ENCODE results near the gene GNRHR. TPM values are rescaled to one million over a fixed set of nuclear protein-coding genes. Genes with fewer than 3 reads are reported as not detected.

The GNRHR gene
- total RNA-seq, 4 donors from 2014 or later, result not detected

GRCh38 chr4:67725132-67725531 lies 29.1 kb downstream of the GNRHR start:
- 83 to 86% methylated on average over 1 of the region's 1 CpG for WGBS, 2 donors (ENCODE audit: low coverage in 1 of 2)
- Histone ChIP-seq H3K4me3 (no peak overlapping the region), H3K27ac (no peak overlapping the region), H3K9me3 (no peaks in the 10 kb centered on the region), H3K36me3 (peaks cover 0 to 31% of the 10 kb centered on the region in 2 donors), H3K4me1 (no peaks in the 10 kb centered on the region), H3K27me3 (no peaks in the 10 kb centered on the region)
- TF ChIP-seq POLR2AphosphoS5 (IDR thresholded peaks at IDR 0.05) (no peak), EP300 (IDR thresholded peaks at IDR 0.05) (no peak), CTCF (IDR thresholded peaks at IDR 0.05) (no peak), POLR2A (IDR thresholded peaks at IDR 0.05) (no peak)
- no peak for ATAC-seq

DNA sequence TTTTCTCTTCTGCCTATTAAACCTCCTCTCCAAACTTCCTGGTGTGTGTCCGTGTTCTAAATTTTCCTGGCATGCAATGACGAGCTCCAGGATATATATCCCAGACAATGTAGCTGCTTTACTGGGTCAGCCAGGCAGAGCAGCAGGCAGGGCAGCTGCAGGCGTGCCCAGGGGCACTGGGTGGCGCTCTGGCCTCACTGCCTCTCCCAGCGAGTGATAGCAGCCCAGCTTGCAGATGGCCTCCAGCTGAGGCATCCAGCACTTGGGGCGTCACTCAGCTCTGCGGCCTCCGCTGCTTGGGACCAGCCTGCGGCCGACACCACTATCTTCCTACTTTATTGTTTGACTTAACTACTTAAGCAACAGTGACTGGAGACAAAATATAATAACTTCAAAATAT lies 30.2 kb downstream of the GNRHR start:
- no peak overlapping the region for H3K27ac ChIP-seq
- WGBS, 2 donors (ENCODE audit: low coverage in 1 of 2), result 61 to 80% methylated on average over 2 to 6 of the region's 10 CpGs
- TF ChIP-seq EP300 (IDR thresholded peaks at IDR 0.05) (no peak), POLR2A (IDR thresholded peaks at IDR 0.05) (no peak), POLR2AphosphoS5 (IDR thresholded peaks at IDR 0.05) (no peak), CTCF (IDR thresholded peaks at IDR 0.05) (no peak)
- no peaks in the 10 kb centered on the region for H3K27me3 ChIP-seq
- ATAC-seq, result no peak
- H3K9me3 ChIP-seq, result no peaks in the 10 kb centered on the region
- H3K36me3 ChIP-seq, result peaks cover 0 to 26% of the 10 kb centered on the region in 2 donors
- no peaks in the 10 kb centered on the region for H3K4me1 ChIP-seq
- H3K4me3 ChIP-seq, result no peak overlapping the region

DNA sequence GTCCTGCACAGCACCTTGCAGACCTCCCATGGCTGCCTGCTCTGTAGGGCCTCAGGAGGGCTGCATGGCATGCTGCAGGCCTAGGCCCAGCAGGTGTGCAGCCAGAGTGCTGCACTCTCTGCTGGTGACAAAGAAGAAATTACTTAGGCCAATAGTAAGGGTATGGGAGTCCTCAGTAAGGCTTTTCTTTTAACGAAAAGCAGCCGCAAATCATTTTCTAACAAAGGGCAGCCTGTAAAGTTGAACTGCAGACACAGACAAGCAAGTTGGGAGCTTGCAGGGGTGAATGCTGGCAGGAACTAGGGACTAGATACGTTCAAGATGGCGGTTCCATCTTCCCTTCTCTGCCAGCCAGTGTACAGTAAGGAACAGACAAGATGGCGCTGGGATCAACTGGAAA lies 30.8 kb downstream of the GNRHR start:
- Histone ChIP-seq H3K27ac (no peak overlapping the region), H3K9me3 (no peaks in the 10 kb centered on the region), H3K27me3 (no peaks in the 10 kb centered on the region), H3K4me1 (no peaks in the 10 kb centered on the region), H3K4me3 (no peak overlapping the region), H3K36me3 (peaks cover 0 to 26% of the 10 kb centered on the region in 2 donors)
- WGBS, 2 donors (ENCODE audit: low coverage in 1 of 2), result 73 to 97% methylated on average over 2 to 5 of the region's 5 CpGs
- TF ChIP-seq EP300 (IDR thresholded peaks at IDR 0.05) (no peak), POLR2A (IDR thresholded peaks at IDR 0.05) (no peak), POLR2AphosphoS5 (IDR thresholded peaks at IDR 0.05) (no peak), CTCF (IDR thresholded peaks at IDR 0.05) (no peak)
- no peak for ATAC-seq

- no peaks in the 10 kb centered on the region for H3K4me1 ChIP-seq
- WGBS, 2 donors (ENCODE audit: low coverage in 1 of 2), result 93 to 98% methylated on average over 5 to 7 of the region's 9 CpGs
- no peaks in the 10 kb centered on the region for H3K27me3 ChIP-seq
- no peak for ATAC-seq
- TF ChIP-seq CTCF (IDR thresholded peaks at IDR 0.05) (no peak), EP300 (IDR thresholded peaks at IDR 0.05) (no peak), POLR2AphosphoS5 (IDR thresholded peaks at IDR 0.05) (no peak), POLR2A (IDR thresholded peaks at IDR 0.05) (no peak)
- no peak overlapping the region for H3K4me3 ChIP-seq
- no peak overlapping the region for H3K27ac ChIP-seq
- no peaks in the 10 kb centered on the region for H3K9me3 ChIP-seq
- peaks cover 0 to 32% of the 10 kb centered on the region in 2 donors for H3K36me3 ChIP-seq
Measured at GRCh38 chr4:67721770-67722597, 32.2 kb downstream of the GNRHR start.

- TF ChIP-seq EP300 (IDR thresholded peaks at IDR 0.05) (no peak), POLR2A (IDR thresholded peaks at IDR 0.05) (no peak), CTCF (IDR thresholded peaks at IDR 0.05) (no peak), POLR2AphosphoS5 (IDR thresholded peaks at IDR 0.05) (no peak)
- H3K27ac ChIP-seq, result no peak overlapping the region
- 97% methylated on average over 3 of the region's 3 CpGs; no CpG with 5 or more reads in 1 of the 2 donors for WGBS, 2 donors (ENCODE audit: low coverage in 1 of 2)
- no peak for ATAC-seq
- no peak overlapping the region for H3K4me3 ChIP-seq
- H3K4me1 ChIP-seq, result no peaks in the 10 kb centered on the region
- peaks cover 0 to 38% of the 10 kb centered on the region in 2 donors for H3K36me3 ChIP-seq
- no peaks in the 10 kb centered on the region for H3K27me3 ChIP-seq
- no peaks in the 10 kb centered on the region for H3K9me3 ChIP-seq
Measured at GRCh38 chr4:67721315-67721769, 32.8 kb downstream of the GNRHR start.
